ENCODE measurements around the gene CLIC4. TPM values are rescaled to one million over a fixed set of nuclear protein-coding genes. Genes with fewer than 3 reads are reported as not detected.

CLIC4 gene
- total and polyA plus RNA-seq, 2 donors (not counting 1 experiment from before 2014, with no cell fraction given): 28.5 to 123 TPM

GRCh38 chr1:24761582-24761981 is 16.3 kb downstream of the CLIC4 start:
- Histone ChIP-seq H4K20me1 (ENCODE audit: control insufficient read depth, insufficient read depth, low read length, poor library complexity, severe bottlenecking) (peaks cover 96% of the 10 kb centered on the region), H3K36me3 (replicated peaks in 1 of 2; ENCODE audit: control extremely low read depth in 1 of 2, control insufficient read depth in 1 of 2, extremely low read depth in 1 of 2, insufficient read depth in 2 of 2, low read length in 1 of 2) (peaks cover 0 to 2% of the 10 kb centered on the region in 2 experiments), H3K4me3 (ENCODE audit: control extremely low read depth in 1 of 5, extremely low read depth in 1 of 5, insufficient read depth in 1 of 5, low read depth in 2 of 5, low read length in 4 of 5) (no peak overlapping the region), H3K27ac (ENCODE audit: low read length in 2 of 2) (peak overlapping the region; percentile 11 to 56), H3K9ac (ENCODE audit: low read length) (no peak overlapping the region), H2AFZ (ENCODE audit: insufficient read depth, low read depth, low read length, poor library complexity, severe bottlenecking) (no peak overlapping the region), H3K27me3 (replicated peaks in 1 of 4; ENCODE audit: control extremely low read depth in 1 of 4, control insufficient read depth in 3 of 4, insufficient read depth in 4 of 4, low read length in 3 of 4) (no peaks in the 10 kb centered on the region), H3K4me2 (replicated peaks; ENCODE audit: low read depth, low read length, poor library complexity, severe bottlenecking) (no peak overlapping the region), H3K4me1 (ENCODE audit: control insufficient read depth in 2 of 2, insufficient read depth in 2 of 2, low read length in 2 of 2) (peaks cover 39 to 45% of the 10 kb centered on the region in 2 donors), H3K79me2 (ENCODE audit: control insufficient read depth, insufficient read depth, low read length) (peaks cover 98% of the 10 kb centered on the region), H3K9me3 (ENCODE audit: control extremely low read depth in 1 of 3, control insufficient read depth in 2 of 3, insufficient read depth in 1 of 3, low read length in 2 of 3) (peaks cover 0 to 6% (median 0%) of the 10 kb centered on the region in 3 donors)
- 100% methylated on average over 1 of the region's 1 CpG for WGBS (ENCODE audit: insufficient coverage)
- Mint-ChIP-seq H3K4me3 (no peak overlapping the region), H3K27ac (no peak overlapping the region), H3K4me1 (peaks cover 36% of the 10 kb centered on the region), H3K27me3 (no peaks in the 10 kb centered on the region), H3K9me3 (ENCODE audit: insufficient read depth) (no peaks in the 10 kb centered on the region)
- DNase-seq (no peak), ATAC-seq (ENCODE audit: low read depth) (no peak)
- TF ChIP-seq EZH2 (IDR thresholded peaks at IDR 0.05; ENCODE audit: borderline replicate concordance, insufficient read depth, low read depth, low read length, poor library complexity, severe bottlenecking) (no peak), CTCF (IDR thresholded peaks at IDR 0.05) (no peak)
- POLR2A ChIA-PET: no interaction called here
- CTCF ChIA-PET: interaction anchor here (1.7 to 2.1 kb wide), 2 partner anchors 12 to 73 kb away, joined by 4 to 5 read pairs; no protein-coding TSS in a partner anchor
- intact Hi-C loops (cut with micrococcal nuclease): no loop called here

- no peaks in the 10 kb centered on the region for H3K9me3 Mint-ChIP-seq (ENCODE audit: insufficient read depth)
- H3K36me3 ChIP-seq (replicated peaks in 1 of 2; ENCODE audit: control extremely low read depth in 1 of 2, control insufficient read depth in 1 of 2, extremely low read depth in 1 of 2, insufficient read depth in 2 of 2, low read length in 1 of 2): peaks cover 0 to 3% of the 10 kb centered on the region in 2 experiments
- ChIA-PET POLR2A (interaction anchor here (1.2 kb wide), 1 partner anchor 17 kb away, joined by 3 read pairs; the partner anchor contains the start of gene CLIC4), CTCF (interaction anchor here (1.0 to 2.1 kb wide), 4 partner anchors 13 to 73 kb away, joined by 3 to 15 read pairs (median 4); no protein-coding TSS in a partner anchor)
- H3K27ac Mint-ChIP-seq: no peak overlapping the region
- no peak overlapping the region for H2AFZ ChIP-seq (ENCODE audit: insufficient read depth, low read depth, low read length, poor library complexity, severe bottlenecking)
- no peaks in the 10 kb centered on the region for H3K27me3 ChIP-seq (replicated peaks in 1 of 4; ENCODE audit: control extremely low read depth in 1 of 4, control insufficient read depth in 3 of 4, insufficient read depth in 4 of 4, low read length in 3 of 4)
- H4K20me1 ChIP-seq (ENCODE audit: control insufficient read depth, insufficient read depth, low read length, poor library complexity, severe bottlenecking): peaks cover 93% of the 10 kb centered on the region
- ATAC-seq (ENCODE audit: low read depth) (no peak), DNase-seq (peak; percentile 23)
- no peaks in the 10 kb centered on the region for H3K27me3 Mint-ChIP-seq
- H3K9ac ChIP-seq (ENCODE audit: low read length): no peak overlapping the region
- H3K4me1 ChIP-seq (ENCODE audit: control insufficient read depth in 2 of 2, insufficient read depth in 2 of 2, low read length in 2 of 2): peaks cover 36 to 44% of the 10 kb centered on the region in 2 donors
- H3K9me3 ChIP-seq (ENCODE audit: control extremely low read depth in 1 of 3, control insufficient read depth in 2 of 3, insufficient read depth in 1 of 3, low read length in 2 of 3): peaks cover 0 to 6% (median 0%) of the 10 kb centered on the region in 3 donors
- peaks cover 39% of the 10 kb centered on the region for H3K4me1 Mint-ChIP-seq
- WGBS (ENCODE audit: insufficient coverage): 95% methylated on average over 2 of the region's 3 CpGs
- no peak overlapping the region for H3K4me3 ChIP-seq (ENCODE audit: control extremely low read depth in 1 of 5, extremely low read depth in 1 of 5, insufficient read depth in 1 of 5, low read depth in 2 of 5, low read length in 4 of 5)
- peak overlapping the region in 1 of 2 donors; percentile 22 for H3K27ac ChIP-seq (ENCODE audit: low read length in 2 of 2)
- peaks cover 97% of the 10 kb centered on the region for H3K79me2 ChIP-seq (ENCODE audit: control insufficient read depth, insufficient read depth, low read length)
- no peak for TF ChIP-seq CTCF (IDR thresholded peaks at IDR 0.05)
- no peak for TF ChIP-seq EZH2 (IDR thresholded peaks at IDR 0.05; ENCODE audit: borderline replicate concordance, insufficient read depth, low read depth, low read length, poor library complexity, severe bottlenecking)
- no peak overlapping the region for H3K4me3 Mint-ChIP-seq
- peak overlapping the region; percentile 8 for H3K4me2 ChIP-seq (replicated peaks; ENCODE audit: low read depth, low read length, poor library complexity, severe bottlenecking)
- intact Hi-C loops (cut with micrococcal nuclease): no loop called here
Observed at GRCh38 chr1:24762133-24762676, 17.0 kb downstream of the CLIC4 start.

Measured in B cell (primary cell).